Activated B cell treated with CpG ODN at 0.5 μM for 24 hours (primary cell): ENCODE results near the gene NPB. TPM values are rescaled to one million over a fixed set of nuclear protein-coding genes. Genes with fewer than 3 reads are reported as not detected.
A peak's percentile ranks its signal among the peaks of the same experiment; 100 is the strongest.

ENCODE experiments used
- ATAC-seq: fragments of 200-7000 bp; cut with Tn5 transposase; one replicate; pipeline ENCODE4 v1.10.0; 2021; ENCODE audit warnings: low read depth, mild to moderate bottlenecking, moderate library complexity
- CTCF ChIA-PET: fragments of 350-600 bp; sonication (Branson Sonifier 250); formaldehyde crosslinking; loops from one replicate; lab custom pipeline; 2021; ENCODE audit warnings: antibody characterized with exemption; lab: Charles Lee
- POLR2A ChIA-PET: fragments of 350-600 bp; sonication (Branson Sonifier 250); formaldehyde crosslinking; loops from one replicate; lab custom pipeline; 2021; ENCODE audit warnings: antibody characterized with exemption; lab: Charles Lee
- DNase-seq: peaks from one replicate; pipeline ENCODE4 v3.0.0; 2022
- H3K27ac Mint-ChIP-seq: one replicate; pipeline ENCODE4 v1.8.0; 2020; ENCODE audit warnings: mixed read lengths
- H3K27me3 Mint-ChIP-seq: one replicate; pipeline ENCODE4 v1.8.0; 2021; ENCODE audit warnings: mixed read lengths
- H3K36me3 Mint-ChIP-seq: one replicate; pipeline ENCODE4 v1.8.0; 2021; ENCODE audit warnings: low read depth, mixed read lengths
- H3K4me1 Mint-ChIP-seq: one replicate; pipeline ENCODE4 v1.8.0; 2021; ENCODE audit warnings: mixed read lengths
- H3K4me3 Mint-ChIP-seq: one replicate; pipeline ENCODE4 v1.8.0; 2020; ENCODE audit warnings: mild to moderate bottlenecking, mixed read lengths
- H3K9me3 Mint-ChIP-seq: one replicate; pipeline ENCODE4 v1.8.0; 2020; ENCODE audit warnings: mixed read lengths
- intact Hi-C: fragments of 100-400 bp; cut with micrococcal nuclease; formaldehyde crosslinking; loops from one replicate; pipeline ENCODE4 v1.15.1; 2024
- total RNA-seq: library from RNA; stranded (reverse); gene quantifications from 2 replicates; pipeline ENCODE4 v1.2.3, GENCODE V29; 2022
- TF ChIP-seq, protein P1 (sequence below): fragments of 200-600 bp; IDR thresholded peaks from one replicate; pipeline ENCODE4 v1.8.0; 2022; ENCODE audit warnings: antibody characterized with exemption, mild to moderate bottlenecking

NPB gene
- total RNA-seq, 1 donor from 2014 or later, result 0.24 TPM

DNA sequence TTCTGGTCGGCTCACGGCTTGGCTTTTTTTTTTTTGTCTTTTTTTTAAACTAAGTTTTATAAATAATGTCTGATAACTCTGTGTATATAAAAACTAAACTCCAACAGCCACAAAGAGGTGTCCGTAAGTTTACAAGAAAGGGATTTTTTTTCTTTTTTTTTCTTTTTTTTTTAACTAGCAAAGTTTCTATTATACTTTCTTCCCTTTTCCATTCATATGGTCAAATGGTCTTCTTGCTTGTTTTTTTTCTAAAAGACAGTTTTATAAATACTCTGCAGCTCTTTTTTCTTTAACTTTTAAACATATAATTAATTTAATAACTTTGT is 19.5 kb downstream of the NPB start:
- H3K4me3 Mint-ChIP-seq, result no peak overlapping the region
- no peaks in the 10 kb centered on the region for H3K27me3 Mint-ChIP-seq
- peaks cover 44% of the 10 kb centered on the region for H3K4me1 Mint-ChIP-seq
- no peaks in the 10 kb centered on the region for H3K9me3 Mint-ChIP-seq
- CTCF ChIA-PET, result interaction anchor here (1.2 kb wide), 1 partner anchor 38 kb away, joined by 4 read pairs; no protein-coding TSS in a partner anchor
- H3K36me3 Mint-ChIP-seq, result peaks cover 28% of the 10 kb centered on the region
- TF ChIP-seq, protein P1, sequence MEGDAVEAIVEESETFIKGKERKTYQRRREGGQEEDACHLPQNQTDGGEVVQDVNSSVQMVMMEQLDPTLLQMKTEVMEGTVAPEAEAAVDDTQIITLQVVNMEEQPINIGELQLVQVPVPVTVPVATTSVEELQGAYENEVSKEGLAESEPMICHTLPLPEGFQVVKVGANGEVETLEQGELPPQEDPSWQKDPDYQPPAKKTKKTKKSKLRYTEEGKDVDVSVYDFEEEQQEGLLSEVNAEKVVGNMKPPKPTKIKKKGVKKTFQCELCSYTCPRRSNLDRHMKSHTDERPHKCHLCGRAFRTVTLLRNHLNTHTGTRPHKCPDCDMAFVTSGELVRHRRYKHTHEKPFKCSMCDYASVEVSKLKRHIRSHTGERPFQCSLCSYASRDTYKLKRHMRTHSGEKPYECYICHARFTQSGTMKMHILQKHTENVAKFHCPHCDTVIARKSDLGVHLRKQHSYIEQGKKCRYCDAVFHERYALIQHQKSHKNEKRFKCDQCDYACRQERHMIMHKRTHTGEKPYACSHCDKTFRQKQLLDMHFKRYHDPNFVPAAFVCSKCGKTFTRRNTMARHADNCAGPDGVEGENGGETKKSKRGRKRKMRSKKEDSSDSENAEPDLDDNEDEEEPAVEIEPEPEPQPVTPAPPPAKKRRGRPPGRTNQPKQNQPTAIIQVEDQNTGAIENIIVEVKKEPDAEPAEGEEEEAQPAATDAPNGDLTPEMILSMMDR, result no peak
- ATAC-seq (no peak), DNase-seq (no peak)
- H3K27ac Mint-ChIP-seq, result no peak overlapping the region
- POLR2A ChIA-PET, result interaction anchor here (0.6 to 0.9 kb wide), 3 partner anchors 13 to 101 kb away, joined by 3 to 6 read pairs (median 3); partner anchors contain the start of genes CENPX, LRRC45 and P4HB
- intact Hi-C loops, result no loop called here

- H3K4me3 Mint-ChIP-seq, result no peak overlapping the region
- H3K27ac Mint-ChIP-seq, result no peak overlapping the region
- CTCF ChIA-PET, result no interaction called here
- no peaks in the 10 kb centered on the region for H3K27me3 Mint-ChIP-seq
- ATAC-seq, result no peak
- H3K4me1 Mint-ChIP-seq, result peaks cover 42% of the 10 kb centered on the region
- peaks cover 26% of the 10 kb centered on the region for H3K36me3 Mint-ChIP-seq
- intact Hi-C loops, result no loop called here
- TF ChIP-seq, protein P1, result no peak
- H3K9me3 Mint-ChIP-seq, result no peaks in the 10 kb centered on the region
- DNase-seq, result no peak
- POLR2A ChIA-PET, result interaction anchor here (0.8 to 0.9 kb wide), 2 partner anchors 12 to 61 kb away, joined by 3 read pairs; partner anchors contain the start of gene P4HB
These were observed 20.0 kb downstream of the NPB start for GRCh38 chr17:81921996-81922565.

GRCh38 chr17:81922566-81923301 is 20.7 kb downstream of the NPB start:
- no peak overlapping the region for H3K27ac Mint-ChIP-seq
- TF ChIP-seq, protein P1, result no peak
- intact Hi-C loops, result no loop called here
- peaks cover 26% of the 10 kb centered on the region for H3K36me3 Mint-ChIP-seq
- ChIA-PET CTCF (no interaction called here), POLR2A (no interaction called here)
- H3K4me3 Mint-ChIP-seq, result no peak overlapping the region
- H3K9me3 Mint-ChIP-seq, result no peaks in the 10 kb centered on the region
- no peaks in the 10 kb centered on the region for H3K27me3 Mint-ChIP-seq
- ATAC-seq (no peak), DNase-seq (no peak)
- H3K4me1 Mint-ChIP-seq, result peaks cover 37% of the 10 kb centered on the region

DNA sequence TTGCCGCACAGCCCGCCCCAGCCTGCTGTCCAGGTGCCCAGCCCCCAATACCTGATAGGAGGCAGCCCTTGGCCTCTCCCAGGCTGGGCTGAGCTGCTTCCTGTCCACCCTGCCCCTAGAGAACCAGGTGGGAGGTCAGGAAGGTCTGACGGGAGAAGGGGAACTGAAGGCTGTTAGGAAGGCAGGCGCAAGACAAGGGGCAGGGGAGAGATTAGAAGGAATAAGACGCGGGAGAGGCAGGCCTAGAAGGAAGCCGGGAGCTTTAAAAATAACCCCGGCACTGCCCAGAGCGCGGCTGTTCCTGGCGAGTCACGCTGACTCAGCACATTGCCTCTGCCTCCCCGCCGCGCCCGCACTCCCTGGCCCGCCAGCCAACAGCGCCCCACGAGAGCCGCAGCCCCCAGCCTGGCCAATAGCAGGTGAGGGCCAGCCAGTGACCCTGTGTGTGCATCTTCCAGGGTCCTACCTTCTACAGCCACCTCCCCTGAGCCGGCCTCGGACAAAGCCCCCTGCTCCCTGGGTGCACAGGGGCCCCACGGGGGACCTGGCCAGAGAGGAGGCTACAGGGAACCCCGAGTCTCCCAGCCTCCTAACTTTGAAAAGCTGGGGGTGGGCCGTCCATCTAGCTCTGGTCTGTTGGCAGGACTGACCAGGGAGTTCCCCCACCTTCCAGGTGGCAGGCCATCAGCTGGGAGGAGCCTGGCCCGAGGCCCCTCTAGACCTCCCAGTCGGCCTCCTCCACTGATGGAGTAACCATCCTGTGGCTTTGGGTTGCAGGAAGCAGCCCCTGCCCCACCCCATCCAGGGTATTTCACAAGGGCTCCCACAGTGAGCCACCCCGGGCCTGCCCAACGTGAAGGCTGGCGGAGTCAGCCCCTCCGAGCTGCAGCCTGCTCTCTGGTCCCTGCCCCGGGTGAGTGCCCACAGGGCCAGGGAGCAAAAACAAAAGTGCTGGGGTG is 21.5 kb downstream of the NPB start:
- H3K4me3 Mint-ChIP-seq, result peak overlapping the region; percentile 28
- intact Hi-C loops, result no loop called here
- H3K36me3 Mint-ChIP-seq, result peaks cover 25% of the 10 kb centered on the region

More for the DNA sequence above, 21.5 kb downstream of the NPB start:
- ChIA-PET CTCF (no interaction called here), POLR2A (interaction anchor here (0.5 kb wide), 1 partner anchor 155 kb away, joined by 5 read pairs; no protein-coding TSS in a partner anchor)
- H3K27ac Mint-ChIP-seq, result no peak overlapping the region
- TF ChIP-seq, protein P1, result no peak
- no peak for DNase-seq
- no peaks in the 10 kb centered on the region for H3K9me3 Mint-ChIP-seq
- H3K27me3 Mint-ChIP-seq, result no peaks in the 10 kb centered on the region
- peaks cover 30% of the 10 kb centered on the region for H3K4me1 Mint-ChIP-seq
- no peak for ATAC-seq
